Kidney epithelial cell (primary cell): ENCODE data around the gene ENC1. TPM values are rescaled to one million over a fixed set of nuclear protein-coding genes. Genes with fewer than 3 reads are reported as not detected.

Experiments
- DNase-seq: peaks from one replicate; pipeline ENCODE4 v3.0.0-alpha.2; 2010; ENCODE audit warnings: low read depth
- H3K27me3 ChIP-seq: 2 replicates; pipeline ENCODE4 v1.6.0; 2011; ENCODE audit warnings: low read length; ENCODE audit not compliant: control insufficient read depth, insufficient read depth
- H3K36me3 ChIP-seq: 2 replicates; pipeline ENCODE4 v1.5.1; 2011; ENCODE audit warnings: low read length; ENCODE audit not compliant: control insufficient read depth, insufficient read depth
- H3K4me3 ChIP-seq: 2 replicates; pipeline ENCODE4 v1.5.1; 2011; ENCODE audit warnings: low read depth, mild to moderate bottlenecking, control low read depth, low read length
- total RNA-seq: library from RNA; depleted of rRNA; stranded (reverse); fragments of >200 nt; gene quantifications from 2 replicates; pipeline ENCODE4 v1.2.3, GENCODE V29; 2015
- TF ChIP-seq, protein P1 (sequence below): IDR thresholded peaks from 2 replicates; pipeline ENCODE4 v1.5.1; 2011; ENCODE audit warnings: mild to moderate bottlenecking, moderate library complexity, low read length, control low read depth, inconsistent platforms; ENCODE audit not compliant: insufficient read depth, poor library complexity, severe bottlenecking

Gene ENC1
- total RNA-seq, 1 donor from 2014 or later, result 72.5 TPM

DNA sequence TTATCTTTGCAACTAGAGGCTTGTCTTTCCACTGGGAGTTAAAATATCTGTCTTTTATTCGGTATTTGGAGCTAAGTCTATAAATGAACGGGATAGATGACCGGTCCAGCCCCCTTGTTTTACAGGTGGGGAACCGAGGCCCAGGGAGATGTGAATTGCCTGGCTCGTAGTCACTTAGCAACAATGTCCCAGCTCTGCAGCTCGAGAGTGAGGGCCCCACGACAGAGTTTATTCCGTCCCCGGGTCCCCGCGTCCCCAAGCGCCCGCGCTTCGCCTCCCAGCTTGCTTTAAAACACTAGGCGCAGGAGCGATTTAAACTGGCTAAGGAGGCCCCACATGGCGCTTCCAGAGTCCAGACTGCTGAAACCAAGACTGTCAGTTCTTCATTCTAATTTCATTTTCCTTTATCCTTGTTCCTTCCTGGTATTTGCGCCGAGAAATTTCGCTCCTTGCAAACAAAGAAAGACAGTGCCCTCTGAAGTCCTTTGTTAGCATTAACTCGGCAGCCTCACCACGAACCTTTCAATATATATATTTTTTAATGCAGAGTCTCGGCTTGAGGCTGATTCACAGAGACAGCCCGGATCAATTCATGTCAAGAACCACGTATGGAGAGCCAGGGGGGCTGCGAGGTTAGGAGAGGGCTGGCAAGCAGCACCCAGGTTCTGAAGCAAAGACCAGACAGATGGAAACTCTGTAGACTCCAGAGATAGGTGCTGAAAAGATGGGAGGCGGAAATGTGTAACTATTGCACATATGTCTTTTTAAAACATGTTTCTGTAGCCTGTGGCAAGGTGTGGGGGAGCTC is 1.4 kb upstream of the ENC1 start:
- DNase-seq, result no peak
- H3K27me3 ChIP-seq, result no peaks in the 10 kb centered on the region
- TF ChIP-seq, protein P1, sequence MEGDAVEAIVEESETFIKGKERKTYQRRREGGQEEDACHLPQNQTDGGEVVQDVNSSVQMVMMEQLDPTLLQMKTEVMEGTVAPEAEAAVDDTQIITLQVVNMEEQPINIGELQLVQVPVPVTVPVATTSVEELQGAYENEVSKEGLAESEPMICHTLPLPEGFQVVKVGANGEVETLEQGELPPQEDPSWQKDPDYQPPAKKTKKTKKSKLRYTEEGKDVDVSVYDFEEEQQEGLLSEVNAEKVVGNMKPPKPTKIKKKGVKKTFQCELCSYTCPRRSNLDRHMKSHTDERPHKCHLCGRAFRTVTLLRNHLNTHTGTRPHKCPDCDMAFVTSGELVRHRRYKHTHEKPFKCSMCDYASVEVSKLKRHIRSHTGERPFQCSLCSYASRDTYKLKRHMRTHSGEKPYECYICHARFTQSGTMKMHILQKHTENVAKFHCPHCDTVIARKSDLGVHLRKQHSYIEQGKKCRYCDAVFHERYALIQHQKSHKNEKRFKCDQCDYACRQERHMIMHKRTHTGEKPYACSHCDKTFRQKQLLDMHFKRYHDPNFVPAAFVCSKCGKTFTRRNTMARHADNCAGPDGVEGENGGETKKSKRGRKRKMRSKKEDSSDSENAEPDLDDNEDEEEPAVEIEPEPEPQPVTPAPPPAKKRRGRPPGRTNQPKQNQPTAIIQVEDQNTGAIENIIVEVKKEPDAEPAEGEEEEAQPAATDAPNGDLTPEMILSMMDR, result peak; percentile 61
- peak overlapping the region; percentile 97 for H3K4me3 ChIP-seq
- no peaks in the 10 kb centered on the region for H3K36me3 ChIP-seq

DNA sequence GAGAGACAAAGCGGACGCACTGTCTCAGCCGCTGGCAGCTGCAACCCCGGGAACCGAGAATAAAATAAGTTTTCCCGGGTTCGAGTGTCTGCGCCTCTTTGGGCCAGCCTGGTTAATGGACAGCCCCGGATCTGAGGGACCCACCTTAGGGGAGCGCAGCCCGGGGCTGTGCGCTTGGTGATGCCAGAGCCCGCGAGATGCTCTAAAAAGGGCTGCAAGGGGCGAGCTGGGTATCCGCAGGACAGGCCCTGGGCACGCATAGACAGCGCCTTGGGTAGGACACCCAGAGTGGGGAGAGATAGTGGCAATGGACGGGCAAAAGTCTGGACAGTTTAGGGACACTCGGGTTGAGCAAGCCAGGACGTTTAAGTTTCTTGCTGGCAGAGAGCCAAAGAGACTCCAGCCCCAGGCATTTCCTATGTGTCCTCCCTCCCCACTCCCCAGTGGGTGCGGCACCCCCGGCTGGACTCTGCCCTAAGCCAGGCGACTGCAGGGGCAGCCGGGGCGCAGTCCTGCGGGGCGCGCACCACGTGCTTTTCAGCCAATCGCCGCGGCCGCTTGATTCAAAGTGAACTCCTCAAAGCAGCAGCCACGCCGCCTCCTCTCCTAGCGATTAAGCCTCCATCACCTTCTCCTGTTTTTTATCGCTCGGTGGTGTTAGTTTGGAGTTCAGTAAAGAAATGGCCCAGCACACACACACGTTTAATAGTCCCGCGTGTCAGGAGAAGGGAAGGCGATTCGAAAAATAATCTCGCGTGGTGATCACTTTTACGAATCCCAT is 616 bp upstream of the ENC1 start:
- Histone ChIP-seq H3K4me3 (peak overlapping the region; percentile 97), H3K27me3 (no peaks in the 10 kb centered on the region), H3K36me3 (no peaks in the 10 kb centered on the region)
- no peak for DNase-seq
- TF ChIP-seq, protein P1, result no peak

DNA sequence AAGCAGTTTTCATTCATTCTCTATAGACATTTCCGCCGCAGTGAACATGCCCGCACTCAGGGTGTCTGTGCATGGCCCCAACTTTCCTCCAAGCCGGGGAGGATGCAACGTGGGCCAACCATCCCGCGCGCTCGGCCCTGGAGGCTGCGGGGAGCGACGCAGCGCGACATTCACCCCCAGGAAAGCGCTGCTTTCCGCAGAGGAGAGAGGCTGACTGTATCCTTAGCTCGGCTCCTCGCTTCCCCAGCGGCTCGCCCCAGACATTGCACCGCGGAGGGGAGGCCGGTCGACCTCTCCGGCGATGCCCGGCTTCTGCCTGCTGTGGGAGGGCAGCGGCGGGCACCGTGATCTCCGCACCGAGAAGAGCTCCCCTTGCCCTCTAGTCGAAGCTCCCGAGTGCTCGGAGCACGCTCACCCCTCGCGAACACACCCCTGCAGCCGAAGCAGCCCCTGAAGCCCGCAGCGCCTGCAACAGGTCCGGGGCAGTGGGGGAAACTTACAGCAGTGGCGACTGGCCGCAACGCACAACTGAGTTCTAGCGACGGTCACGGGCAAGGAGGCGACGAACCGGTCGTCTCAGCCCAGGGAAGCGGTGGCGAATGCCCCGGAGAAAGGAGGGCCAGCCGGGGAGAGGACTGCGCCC is 600 bp downstream of the ENC1 start:
- TF ChIP-seq, protein P1, result no peak
- Histone ChIP-seq H3K36me3 (peaks cover 4% of the 10 kb centered on the region), H3K27me3 (no peaks in the 10 kb centered on the region), H3K4me3 (peak overlapping the region; percentile 97)
- DNase-seq, result no peak

GRCh38 chr5:74638970-74639806 is 1.3 kb downstream of the ENC1 start:
- TF ChIP-seq, protein P1, result no peak
- DNase-seq, result no peak
- H3K27me3 ChIP-seq, result no peaks in the 10 kb centered on the region
- peaks cover 4% of the 10 kb centered on the region for H3K36me3 ChIP-seq
- H3K4me3 ChIP-seq, result peak overlapping the region; percentile 97

- H3K4me3 ChIP-seq, result peak overlapping the region; percentile 97
- no peak for DNase-seq
Measured at GRCh38 chr5:74638544-74638969, 2.0 kb downstream of the ENC1 start.

More at GRCh38 chr5:74638544-74638969, 2.0 kb downstream of the ENC1 start:
- TF ChIP-seq, protein P1, result no peak
- Histone ChIP-seq H3K36me3 (peaks cover 4% of the 10 kb centered on the region), H3K27me3 (no peaks in the 10 kb centered on the region)
